ENCODE results near the gene MAP4K5. TPM values are rescaled to one million over a fixed set of nuclear protein-coding genes. Genes with fewer than 3 reads are reported as not detected.
A peak's percentile ranks its signal among the peaks of the same experiment; 100 is the strongest.

MAP4K5 gene
- polyA plus RNA-seq, 1 donor (not counting 4 experiments of a cell fraction or from before 2014, with no cell fraction given): 25.8 TPM

GRCh38 chr14:50394713-50395112, 137.7 kb downstream of the MAP4K5 start:
- Histone ChIP-seq H3K27ac (ENCODE audit: control insufficient read depth, insufficient read depth, low read length) (no peak overlapping the region), H3K79me2 (ENCODE audit: control insufficient read depth, insufficient read depth, low read length) (no peaks in the 10 kb centered on the region), H4K20me1 (ENCODE audit: control insufficient read depth, extremely low read depth, insufficient read depth, low read length) (no peaks in the 10 kb centered on the region), H3K9me3 (ENCODE audit: control insufficient read depth, low read depth, low read length) (no peaks in the 10 kb centered on the region), H3K4me2 (ENCODE audit: control insufficient read depth, extremely low read depth, insufficient read depth, low read depth, low read length) (peak overlapping the region; percentile 4), H3K4me3 (ENCODE audit: control insufficient read depth in 2 of 3, extremely low read depth in 1 of 3, insufficient read depth in 2 of 3, low read depth in 1 of 3, low read length in 3 of 3) (no peak overlapping the region), H3K9ac (ENCODE audit: control insufficient read depth, extremely low read depth, insufficient read depth, low read length) (no peak overlapping the region), H3K9me1 (ENCODE audit: control insufficient read depth, extremely low read depth, insufficient read depth, low read length) (no peaks in the 10 kb centered on the region), H2AFZ (ENCODE audit: control insufficient read depth, low read length) (no peak overlapping the region), H3K4me1 (ENCODE audit: control insufficient read depth, extremely low read depth, insufficient read depth, low read length) (peaks cover 16% of the 10 kb centered on the region), H3K27me3 (ENCODE audit: control insufficient read depth, extremely low read depth, insufficient read depth, low read length) (no peaks in the 10 kb centered on the region), H3K36me3 (ENCODE audit: control insufficient read depth in 2 of 2, extremely low read depth in 1 of 2, insufficient read depth in 2 of 2, low read length in 2 of 2) (no peaks in the 10 kb centered on the region)
- no peak for DNase-seq (ENCODE audit: low read depth, low spot score)
- no peak for FAIRE-seq
- dilution Hi-C loops (cut with MboI; ENCODE audit: extremely low pct_ligation_motif_present, low sequenced_read_pairs): no loop called here
- TF ChIP-seq CTCF (optimal IDR thresholded peaks at IDR 0.05 in 1 of 3, IDR thresholded peaks at IDR 0.05 in 1 of 3, conservative IDR thresholded peaks at IDR 0.05 in 1 of 3; ENCODE audit: extremely low read depth in 1 of 3, insufficient read depth in 2 of 3, low read length in 3 of 3) (no peak), EZH2 (IDR thresholded peaks at IDR 0.05; ENCODE audit: low read length) (no peak)

GRCh38 chr14:50389668-50390441, 142.5 kb downstream of the MAP4K5 start:
- H3K4me2 ChIP-seq (ENCODE audit: control insufficient read depth, extremely low read depth, insufficient read depth, low read depth, low read length): no peak overlapping the region
- no peaks in the 10 kb centered on the region for H3K36me3 ChIP-seq (ENCODE audit: control insufficient read depth in 2 of 2, extremely low read depth in 1 of 2, insufficient read depth in 2 of 2, low read length in 2 of 2)
- no peaks in the 10 kb centered on the region for H3K27me3 ChIP-seq (ENCODE audit: control insufficient read depth, extremely low read depth, insufficient read depth, low read length)
- H3K79me2 ChIP-seq (ENCODE audit: control insufficient read depth, insufficient read depth, low read length): no peaks in the 10 kb centered on the region
- H4K20me1 ChIP-seq (ENCODE audit: control insufficient read depth, extremely low read depth, insufficient read depth, low read length): no peaks in the 10 kb centered on the region
- no peak overlapping the region for H3K4me3 ChIP-seq (ENCODE audit: control insufficient read depth in 2 of 3, extremely low read depth in 1 of 3, insufficient read depth in 2 of 3, low read depth in 1 of 3, low read length in 3 of 3)
- no peaks in the 10 kb centered on the region for H3K4me1 ChIP-seq (ENCODE audit: control insufficient read depth, extremely low read depth, insufficient read depth, low read length)
- H2AFZ ChIP-seq (ENCODE audit: control insufficient read depth, low read length): no peak overlapping the region
- H3K9ac ChIP-seq (ENCODE audit: control insufficient read depth, extremely low read depth, insufficient read depth, low read length): no peak overlapping the region
- no peak for TF ChIP-seq CTCF (optimal IDR thresholded peaks at IDR 0.05 in 1 of 3, IDR thresholded peaks at IDR 0.05 in 1 of 3, conservative IDR thresholded peaks at IDR 0.05 in 1 of 3; ENCODE audit: extremely low read depth in 1 of 3, insufficient read depth in 2 of 3, low read length in 3 of 3)
- TF ChIP-seq EZH2 (IDR thresholded peaks at IDR 0.05; ENCODE audit: low read length): no peak
- FAIRE-seq (no peak), DNase-seq (ENCODE audit: low read depth, low spot score) (no peak)
- dilution Hi-C loops (cut with MboI; ENCODE audit: extremely low pct_ligation_motif_present, low sequenced_read_pairs): no loop called here
- no peaks in the 10 kb centered on the region for H3K9me3 ChIP-seq (ENCODE audit: control insufficient read depth, low read depth, low read length)
- H3K9me1 ChIP-seq (ENCODE audit: control insufficient read depth, extremely low read depth, insufficient read depth, low read length): no peaks in the 10 kb centered on the region
- no peak overlapping the region for H3K27ac ChIP-seq (ENCODE audit: control insufficient read depth, insufficient read depth, low read length)

All from keratinocyte (primary cell).